Caco-2 (cell line): ENCODE measurements around the gene ABCF1. TPM values are rescaled to one million over a fixed set of nuclear protein-coding genes. Genes with fewer than 3 reads are reported as not detected.

Source experiments
- BruUV-seq: library from RNA; stranded (reverse); fragments of 400-500 nt; replicated peaks from 2 replicates; lab custom pipeline; 2021; lab: Mats Ljungman, UMichigan
- CTCF ChIA-PET: fragments of 300-600 bp; sonication (Branson Sonifier 250); formaldehyde crosslinking; loops from one replicate; lab custom pipeline; 2022; ENCODE audit warnings: antibody characterized with exemption; lab: Charles Lee
- POLR2A ChIA-PET: fragments of 300-600 bp; sonication (Branson Sonifier 250); formaldehyde crosslinking; loops from one replicate; lab custom pipeline; 2022; ENCODE audit warnings: antibody characterized with exemption; lab: Charles Lee
- DNase-seq, 2 experiments: peaks; one replicate each; pipeline versions ENCODE4 v3.0.0 to v3.0.0-alpha.2; 2020 to 2022
- H3K27me3 ChIP-seq: replicated peaks from 2 replicates; pipeline ENCODE4 v1.6.0; 2011; ENCODE audit warnings: low read length; ENCODE audit not compliant: control insufficient read depth, insufficient read depth
- H3K36me3 ChIP-seq: 2 replicates; pipeline ENCODE4 v1.5.1; 2011; ENCODE audit warnings: low read length; ENCODE audit not compliant: control insufficient read depth, insufficient read depth
- H3K4me1 ChIP-seq: fragments of 250-450 bp; sonication (Bioruptor Pico); 2 replicates; pipeline ENCODE4 v1.5.1; 2020; ENCODE audit warnings: mild to moderate bottlenecking
- H3K4me3 ChIP-seq: 2 replicates; pipeline ENCODE4 v1.5.1; 2011; ENCODE audit warnings: low read depth, mild to moderate bottlenecking, control low read depth, low read length
- H3K9me3 ChIP-seq: fragments of 250-450 bp; sonication (Bioruptor Pico); 2 replicates; pipeline ENCODE4 v1.5.1; 2020; ENCODE audit warnings: mild to moderate bottlenecking, moderate library complexity
- H3K27ac Mint-ChIP-seq: one replicate; pipeline ENCODE4 v1.8.0; 2022; ENCODE audit warnings: mixed read lengths; ENCODE audit not compliant: unreplicated experiment
- H3K27me3 Mint-ChIP-seq: one replicate; pipeline ENCODE4 v1.8.0; 2022; ENCODE audit warnings: mixed read lengths; ENCODE audit not compliant: insufficient read depth, unreplicated experiment
- H3K36me3 Mint-ChIP-seq: one replicate; pipeline ENCODE4 v1.8.0; 2022; ENCODE audit warnings: mild to moderate bottlenecking, mixed read lengths; ENCODE audit not compliant: insufficient read depth, unreplicated experiment
- H3K4me1 Mint-ChIP-seq: one replicate; pipeline ENCODE4 v1.8.0; 2022; ENCODE audit warnings: low read depth, mixed read lengths; ENCODE audit not compliant: unreplicated experiment
- H3K4me3 Mint-ChIP-seq: one replicate; pipeline ENCODE4 v1.8.0; 2022; ENCODE audit warnings: mild to moderate bottlenecking, moderate library complexity, mixed read lengths; ENCODE audit not compliant: unreplicated experiment
- H3K9me3 Mint-ChIP-seq: one replicate; pipeline ENCODE4 v1.8.0; 2022; ENCODE audit warnings: mixed read lengths; ENCODE audit not compliant: unreplicated experiment
- CTCF ChIP-seq, 2 experiments: fragments of 200-600 bp in 1 of 2; IDR thresholded peaks; 1 replicate in 1 of 2; 2 replicates in 1 of 2; pipeline versions ENCODE4 v1.5.1 to v1.8.0; 2011 to 2022; ENCODE audit warnings: antibody characterized with exemption in 1 of 2, control low read depth in 1 of 2, inconsistent platforms in 1 of 2, low read depth in 1 of 2, low read length in 1 of 2, mild to moderate bottlenecking in 1 of 2, moderate library complexity in 1 of 2; ENCODE audit not compliant: insufficient read depth in 1 of 2, severe bottlenecking in 1 of 2, unreplicated experiment in 1 of 2
- intact Hi-C: fragments of 100-400 bp; cut with micrococcal nuclease; formaldehyde crosslinking; loops from one replicate; pipeline ENCODE4 v1.10.0; 2022; ENCODE audit not compliant: unreplicated experiment
- total RNA-seq: library from RNA; stranded (reverse); gene quantifications from 2 replicates; pipeline ENCODE4 v1.2.3, GENCODE V29; 2022

The ABCF1 gene
- total RNA-seq, 1 experiment from 2014 or later = 93.7 TPM

DNA sequence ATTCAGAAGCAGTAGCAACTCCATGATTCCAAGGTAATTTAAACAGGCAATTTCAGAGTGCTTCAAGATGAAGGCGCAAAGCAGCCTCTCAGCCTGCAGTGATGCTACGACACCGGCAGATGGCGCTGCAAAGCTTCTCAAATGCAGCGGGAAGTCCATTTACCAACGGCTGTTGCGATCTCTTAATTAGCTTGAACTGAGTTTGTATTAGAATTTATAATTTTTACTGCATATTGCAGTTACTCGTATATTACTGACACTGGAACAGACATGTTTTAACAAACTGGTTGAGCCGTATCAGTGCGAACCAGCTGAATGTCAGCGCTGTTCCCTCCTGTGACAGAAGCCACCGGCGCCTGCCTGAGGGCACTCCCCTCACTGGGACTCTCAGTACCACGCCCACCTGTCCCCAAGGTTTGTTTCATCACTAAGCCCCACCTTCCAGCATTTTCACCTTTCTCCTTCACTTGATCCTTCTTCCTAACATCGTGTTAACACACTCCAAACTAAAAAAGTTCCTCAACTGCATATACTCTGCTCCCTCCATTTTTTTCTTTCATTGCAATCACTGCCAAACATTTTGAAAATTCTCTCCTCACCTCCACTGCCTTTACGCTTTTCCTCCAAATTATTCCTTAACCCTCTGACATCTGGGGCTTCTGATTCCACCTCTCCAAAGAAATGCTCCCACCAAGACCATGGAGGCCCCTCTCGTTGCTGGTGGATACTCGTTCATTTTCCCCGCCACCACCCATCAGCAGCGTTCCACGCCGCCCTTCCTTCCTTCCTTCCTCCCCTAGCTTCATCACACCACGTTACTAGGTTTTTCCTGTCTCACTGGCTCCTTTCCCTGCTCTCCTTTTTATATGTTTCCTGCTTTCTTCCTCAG is 29.5 kb upstream of the ABCF1 start:
- Mint-ChIP-seq H3K4me3 (peak overlapping the region; percentile 69), H3K36me3 (peaks cover 5% of the 10 kb centered on the region), H3K27ac (peak overlapping the region; percentile 4), H3K27me3 (no peaks in the 10 kb centered on the region), H3K4me1 (peaks cover 16% of the 10 kb centered on the region), H3K9me3 (no peaks in the 10 kb centered on the region)
- intact Hi-C loops = loop anchor here (1.0 kb wide), 1 partner anchor 56 kb away; no protein-coding TSS in a partner anchor
- Histone ChIP-seq H3K9me3 (no peaks in the 10 kb centered on the region), H3K4me1 (no peaks in the 10 kb centered on the region), H3K4me3 (peak overlapping the region; percentile 32), H3K36me3 (no peaks in the 10 kb centered on the region; the same call in 1 of the 2 replicates), H3K27me3 (no peaks in the 10 kb centered on the region)
- ChIA-PET POLR2A (no interaction called here), CTCF (interaction anchor here (0.6 to 2.4 kb wide), 16 partner anchors 10 to 546 kb away, joined by 3 to 26 read pairs (median 5); partner anchors contain the start of genes ABCF1 and PRR3)
- peak; percentile 75 for DNase-seq
- BruUV-seq = no TSS peak
- peak; percentile 90 to 97 for TF ChIP-seq CTCF (IDR thresholded peaks at IDR 0.05; ENCODE audit: insufficient read depth in 1 of 2, low read depth in 1 of 2, low read length in 1 of 2, severe bottlenecking in 1 of 2, unreplicated experiment in 1 of 2)

DNA sequence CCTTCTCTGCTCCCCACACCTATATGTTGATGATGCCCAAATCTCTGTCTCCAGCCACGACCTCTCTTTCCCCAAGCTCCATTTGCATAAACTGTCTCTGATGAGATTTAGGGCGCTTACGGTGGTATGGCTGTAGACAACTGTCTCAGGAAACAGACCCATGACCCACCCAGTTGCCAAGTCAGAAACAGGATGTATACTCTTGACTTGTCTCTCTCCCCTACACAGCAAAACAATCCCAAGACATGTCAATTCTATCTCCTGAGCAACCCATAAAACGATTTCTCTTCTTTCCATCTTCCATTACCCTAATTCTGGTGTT is 28.9 kb upstream of the ABCF1 start:
- no peak overlapping the region for H3K27ac Mint-ChIP-seq

More for the DNA sequence above, 28.9 kb upstream of the ABCF1 start:
- DNase-seq = no peak
- no peaks in the 10 kb centered on the region for H3K9me3 Mint-ChIP-seq
- peaks cover 5% of the 10 kb centered on the region for H3K36me3 Mint-ChIP-seq
- H3K4me1 Mint-ChIP-seq = peaks cover 16% of the 10 kb centered on the region
- Histone ChIP-seq H3K9me3 (no peaks in the 10 kb centered on the region), H3K4me3 (no peak overlapping the region), H3K4me1 (no peaks in the 10 kb centered on the region), H3K36me3 (no peaks in the 10 kb centered on the region; the same call in 1 of the 2 replicates), H3K27me3 (no peaks in the 10 kb centered on the region)
- ChIA-PET POLR2A (no interaction called here), CTCF (interaction anchor here (0.6 to 2.4 kb wide), 8 partner anchors 12 to 545 kb away, joined by 3 to 26 read pairs (median 6); partner anchors contain the start of gene PRR3)
- TF ChIP-seq CTCF (IDR thresholded peaks at IDR 0.05; ENCODE audit: insufficient read depth in 1 of 2, low read depth in 1 of 2, low read length in 1 of 2, severe bottlenecking in 1 of 2, unreplicated experiment in 1 of 2) = no peak
- no TSS peak for BruUV-seq
- intact Hi-C loops = no loop called here
- peak overlapping the region; percentile 69 for H3K4me3 Mint-ChIP-seq
- H3K27me3 Mint-ChIP-seq = no peaks in the 10 kb centered on the region
